Pancreas (tissue), 10 donors: Measurements from ENCODE around the gene NLGN3. TPM values are rescaled to one million over a fixed set of nuclear protein-coding genes. Genes with fewer than 3 reads are reported as not detected.

Source experiments
- ATAC-seq, 4 donors: fragments of 200-7000 bp; cut with Tn5 transposase; one replicate each; pipeline versions ENCODE4 v1.8.0 to v1.9.1; 2020; ENCODE audit warnings: mild to moderate bottlenecking in 4 of 4, moderate library complexity in 4 of 4
- DNase-seq, 6 donors: peaks; one replicate each; pipeline ENCODE4 v3.0.0-alpha.2; 2020
- FAIRE-seq: peaks from 2 replicates; lab custom pipeline; 2012; peaks lifted over from hg19 to GRCh38; lab: Jason Lieb, UNC
- H3K27ac ChIP-seq, 4 donors: fragments of 200-600 bp; sonication (generic); 1 replicate in 3 of 4; 2 replicates in 1 of 4; pipeline versions ENCODE4 v1.5.0 to v1.8.0; 2020
- H3K27me3 ChIP-seq, 4 donors: fragments of 200-600 bp; one replicate each; pipeline ENCODE4 v1.8.0; 2021
- H3K36me3 ChIP-seq, 3 donors: fragments of 200-600 bp; sonication (generic) in 1 of 3; one replicate each; pipeline versions ENCODE4 v1.5.0 to v1.8.0; 2020 to 2021
- H3K4me1 ChIP-seq, 3 donors: fragments of 200-600 bp; one replicate each; pipeline ENCODE4 v1.8.0; 2021
- H3K4me3 ChIP-seq, 4 donors: fragments of 200-600 bp; sonication (generic) in 2 of 4; one replicate each; pipeline versions ENCODE4 v1.5.0 to v1.8.0; 2020 to 2021
- H3K9me3 ChIP-seq, 4 donors: fragments of 200-600 bp; one replicate each; pipeline ENCODE4 v1.8.0; 2021
- WGBS, 2 donors: extraction: QIAGEN DNeasy Blood & Tissue Kit; methylation state at CpG; one replicate each; pipeline ENCODE4 v1.1.7; 2013; 5-methylcytosine and 5-hydroxymethylcytosine counted together
- intact Hi-C, 3 donors: fragments of 100-400 bp; cut with DNase I; formaldehyde crosslinking; loops; one replicate each; pipeline versions ENCODE4 v1.11.1 to v1.14.2; 2022
- polyA plus RNA-seq, 2 donors: library from polyadenylated mRNA; stranded (reverse); fragments of 200-250 nt; gene quantifications; one replicate each; pipeline ENCODE4 v1.2.3, GENCODE V29; 2013
- total RNA-seq, 6 donors: library from RNA; stranded (reverse); fragmentation: NEBNext Ultra II Directional in 4 of 6; extraction: Animal tissue kit (Norgen Biotek cat#: 25700) in 4 of 6; gene quantifications; one replicate each; pipeline versions ENCODE4 v1.2.1 to v1.2.4, GENCODE V29; 2021 to 2023
- TF ChIP-seq, protein P1 (sequence below), 4 donors: fragments of 200-600 bp; sonication (generic) in 3 of 4; IDR thresholded peaks; one replicate each; pipeline versions ENCODE4 v1.5.0 to v1.8.0; 2021; ENCODE audit warnings: antibody characterized with exemption in 4 of 4
- donor health status: healthy with polysubstance abuse.
- donor health status: DM: no; HTN: no; CAD: no; lungs with moderate emphysema.
- donor health status: DM: no; HTN: no; CAD: no.
- donor health status: control.
- donor health status: control.
- donor health status: Bipolar disorder and iron deficiency.
- donor health status: DM: yes; HTN: yes; CAD: no.
- donor health status: DM: no; HTN: no; CAD: no.
- donor health status: DM: no; HTN: no; CAD: no.
- donor health status: DM: yes; HTN: yes; CAD: no.

Gene NLGN3
- total and polyA plus RNA-seq, 8 donors = 0.04 to 0.56 (median 0.21) TPM

DNA sequence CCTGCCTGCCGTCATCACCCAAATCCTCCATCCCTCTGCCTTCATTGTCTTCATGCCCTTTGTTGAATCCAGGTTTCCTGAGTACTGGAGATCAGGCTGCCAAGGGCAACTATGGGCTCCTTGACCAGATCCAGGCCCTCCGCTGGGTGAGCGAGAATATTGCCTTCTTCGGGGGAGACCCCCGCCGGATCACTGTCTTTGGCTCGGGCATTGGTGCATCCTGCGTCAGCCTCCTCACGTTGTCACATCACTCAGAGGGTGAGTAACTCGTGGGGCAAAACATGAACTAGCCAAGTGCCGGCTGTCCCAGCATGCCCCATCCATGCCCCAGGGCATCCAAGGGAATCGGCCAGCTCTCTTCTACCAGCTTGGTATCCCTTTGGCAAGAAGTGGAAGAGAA is 19.4 kb downstream of the NLGN3 start:
- no peak for ATAC-seq
- Histone ChIP-seq H3K36me3 (no peaks in the 10 kb centered on the region), H3K4me3 (no peak overlapping the region), H3K27me3 (no peaks in the 10 kb centered on the region), H3K4me1 (no peaks in the 10 kb centered on the region), H3K9me3 (no peaks in the 10 kb centered on the region), H3K27ac (no peak overlapping the region)
- WGBS, 2 donors = 78 to 83% methylated on average over 12 of the region's 12 CpGs
- TF ChIP-seq, protein P1, sequence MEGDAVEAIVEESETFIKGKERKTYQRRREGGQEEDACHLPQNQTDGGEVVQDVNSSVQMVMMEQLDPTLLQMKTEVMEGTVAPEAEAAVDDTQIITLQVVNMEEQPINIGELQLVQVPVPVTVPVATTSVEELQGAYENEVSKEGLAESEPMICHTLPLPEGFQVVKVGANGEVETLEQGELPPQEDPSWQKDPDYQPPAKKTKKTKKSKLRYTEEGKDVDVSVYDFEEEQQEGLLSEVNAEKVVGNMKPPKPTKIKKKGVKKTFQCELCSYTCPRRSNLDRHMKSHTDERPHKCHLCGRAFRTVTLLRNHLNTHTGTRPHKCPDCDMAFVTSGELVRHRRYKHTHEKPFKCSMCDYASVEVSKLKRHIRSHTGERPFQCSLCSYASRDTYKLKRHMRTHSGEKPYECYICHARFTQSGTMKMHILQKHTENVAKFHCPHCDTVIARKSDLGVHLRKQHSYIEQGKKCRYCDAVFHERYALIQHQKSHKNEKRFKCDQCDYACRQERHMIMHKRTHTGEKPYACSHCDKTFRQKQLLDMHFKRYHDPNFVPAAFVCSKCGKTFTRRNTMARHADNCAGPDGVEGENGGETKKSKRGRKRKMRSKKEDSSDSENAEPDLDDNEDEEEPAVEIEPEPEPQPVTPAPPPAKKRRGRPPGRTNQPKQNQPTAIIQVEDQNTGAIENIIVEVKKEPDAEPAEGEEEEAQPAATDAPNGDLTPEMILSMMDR (IDR thresholded peaks at IDR 0.05) = no peak
- no peak for DNase-seq
- no peak for FAIRE-seq
- intact Hi-C loops = no loop called here

DNA sequence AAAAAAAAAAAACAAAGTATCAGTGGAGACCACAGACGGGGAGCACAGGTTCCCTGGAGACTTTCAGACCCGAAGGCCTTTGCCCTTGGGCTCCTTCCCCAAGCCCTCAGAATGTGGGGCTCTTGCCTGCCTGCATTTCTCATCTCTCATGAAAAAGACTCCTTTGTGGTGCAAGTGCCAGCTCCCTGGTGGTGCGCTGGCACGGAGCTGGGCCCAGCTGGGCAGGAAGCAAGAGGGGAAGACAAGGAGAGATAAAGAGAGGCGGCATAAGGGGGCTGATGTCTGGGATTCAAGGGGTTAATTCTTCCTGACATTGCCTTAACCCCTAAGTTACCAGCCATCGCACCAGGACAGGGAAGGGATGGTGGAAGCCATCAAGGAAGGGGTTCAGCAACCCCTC is 21.8 kb downstream of the NLGN3 start:
- DNase-seq = no peak
- Histone ChIP-seq H3K4me1 (no peaks in the 10 kb centered on the region), H3K4me3 (no peak overlapping the region), H3K27me3 (no peaks in the 10 kb centered on the region), H3K36me3 (no peaks in the 10 kb centered on the region), H3K27ac (no peak overlapping the region), H3K9me3 (no peaks in the 10 kb centered on the region)
- 77 to 82% methylated on average over 6 of the region's 6 CpGs for WGBS, 2 donors
- TF ChIP-seq, protein P1 (IDR thresholded peaks at IDR 0.05) = no peak
- FAIRE-seq = no peak
- intact Hi-C loops = no loop called here
- ATAC-seq = no peak

DNA sequence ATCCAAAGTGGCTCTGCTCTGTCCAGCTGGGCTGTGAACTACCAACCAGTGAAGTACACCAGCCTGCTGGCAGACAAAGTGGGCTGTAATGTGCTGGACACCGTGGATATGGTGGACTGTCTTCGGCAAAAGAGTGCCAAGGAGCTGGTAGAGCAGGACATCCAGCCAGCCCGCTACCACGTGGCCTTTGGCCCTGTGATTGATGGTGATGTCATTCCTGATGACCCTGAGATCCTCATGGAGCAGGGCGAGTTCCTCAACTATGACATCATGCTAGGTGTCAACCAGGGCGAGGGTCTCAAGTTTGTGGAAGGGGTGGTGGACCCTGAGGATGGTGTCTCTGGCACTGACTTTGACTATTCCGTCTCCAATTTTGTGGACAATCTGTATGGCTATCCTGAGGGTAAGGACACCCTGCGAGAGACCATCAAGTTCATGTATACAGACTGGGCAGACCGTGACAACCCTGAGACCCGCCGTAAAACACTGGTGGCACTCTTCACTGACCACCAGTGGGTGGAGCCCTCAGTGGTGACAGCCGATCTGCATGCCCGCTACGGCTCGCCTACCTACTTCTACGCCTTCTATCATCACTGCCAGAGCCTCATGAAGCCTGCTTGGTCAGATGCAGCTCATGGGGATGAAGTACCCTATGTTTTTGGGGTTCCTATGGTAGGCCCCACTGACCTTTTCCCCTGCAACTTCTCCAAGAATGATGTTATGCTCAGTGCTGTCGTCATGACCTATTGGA is 22.6 kb downstream of the NLGN3 start:
- intact Hi-C loops = no loop called here
- 83% methylated on average over 17 of the region's 17 CpGs for WGBS, 2 donors
- TF ChIP-seq, protein P1 (IDR thresholded peaks at IDR 0.05) = no peak
- DNase-seq (no peak), ATAC-seq (no peak), FAIRE-seq (no peak)
- Histone ChIP-seq H3K4me3 (no peak overlapping the region), H3K9me3 (no peaks in the 10 kb centered on the region), H3K4me1 (no peaks in the 10 kb centered on the region), H3K27ac (no peak overlapping the region), H3K36me3 (no peaks in the 10 kb centered on the region), H3K27me3 (no peaks in the 10 kb centered on the region)

DNA sequence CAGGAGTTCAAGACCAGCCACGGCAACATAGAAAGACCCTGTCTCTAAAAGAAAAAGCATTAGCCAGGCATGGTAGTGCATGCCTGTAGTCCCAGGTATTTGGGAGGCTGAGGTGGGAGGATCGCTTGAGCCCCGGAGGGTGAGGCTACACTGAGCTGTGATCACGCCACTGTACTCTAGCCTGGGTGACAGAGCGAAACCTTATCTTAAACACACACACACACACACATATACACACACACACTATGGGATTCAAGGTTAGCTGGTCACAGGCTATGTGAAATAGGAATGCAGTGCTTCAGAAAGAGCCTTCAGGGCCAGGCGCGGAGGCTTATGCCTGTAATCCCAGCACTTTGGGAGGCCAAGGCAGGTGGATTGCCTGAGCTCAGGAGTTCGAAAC is 23.5 kb downstream of the NLGN3 start:
- Histone ChIP-seq H3K27me3 (no peaks in the 10 kb centered on the region), H3K36me3 (no peaks in the 10 kb centered on the region), H3K4me1 (no peaks in the 10 kb centered on the region), H3K4me3 (no peak overlapping the region), H3K27ac (no peak overlapping the region), H3K9me3 (no peaks in the 10 kb centered on the region)
- ATAC-seq (no peak), FAIRE-seq (no peak), DNase-seq (no peak)
- intact Hi-C loops = no loop called here
- 74 to 75% methylated on average over 8 of the region's 8 CpGs for WGBS, 2 donors
- TF ChIP-seq, protein P1 (IDR thresholded peaks at IDR 0.05) = no peak

DNA sequence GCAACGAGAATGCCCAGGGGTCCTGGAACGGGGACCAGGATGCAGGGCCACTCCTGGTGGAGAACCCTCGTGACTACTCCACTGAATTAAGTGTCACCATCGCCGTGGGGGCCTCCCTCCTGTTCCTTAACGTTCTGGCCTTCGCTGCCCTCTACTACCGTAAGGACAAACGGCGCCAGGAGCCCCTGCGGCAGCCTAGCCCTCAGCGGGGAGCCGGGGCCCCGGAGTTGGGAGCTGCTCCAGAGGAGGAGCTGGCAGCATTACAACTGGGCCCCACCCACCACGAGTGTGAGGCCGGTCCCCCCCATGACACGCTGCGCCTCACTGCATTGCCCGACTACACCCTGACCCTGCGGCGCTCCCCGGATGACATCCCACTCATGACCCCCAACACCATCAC is 24.9 kb downstream of the NLGN3 start:
- no peak for FAIRE-seq
- 84 to 87% methylated on average over 21 to 22 of the region's 22 CpGs for WGBS, 2 donors
- no peak for ATAC-seq
- intact Hi-C loops = no loop called here
- Histone ChIP-seq H3K27ac (no peak overlapping the region), H3K4me1 (no peaks in the 10 kb centered on the region), H3K9me3 (no peaks in the 10 kb centered on the region), H3K27me3 (no peaks in the 10 kb centered on the region), H3K4me3 (no peak overlapping the region), H3K36me3 (no peaks in the 10 kb centered on the region)
- peak in 1 of 6 donors; percentile 60 for DNase-seq
- TF ChIP-seq, protein P1 (IDR thresholded peaks at IDR 0.05) = no peak
